Ovary (tissue), 3 donors: ENCODE results near the gene OR52I1.

Source experiments
- EP300 ChIP-seq: sonication (generic); formaldehyde crosslinking; IDR thresholded peaks from one replicate; pipeline ENCODE4 v1.6.1; 2017; ENCODE audit warnings: antibody characterized with exemption
- TF ChIP-seq, protein P1 (sequence below), 3 donors: fragments of 450-650 bp in 2 of 3; fragments of 200-600 bp in 1 of 3; IDR thresholded peaks; one replicate each; pipeline versions ENCODE4 v1.5.1 to v1.8.0; 2016 to 2022; ENCODE audit warnings: antibody characterized with exemption in 3 of 3, mild to moderate bottlenecking in 1 of 3
- donor health status: DM: no; HTN: no; CAD: no.

DNA sequence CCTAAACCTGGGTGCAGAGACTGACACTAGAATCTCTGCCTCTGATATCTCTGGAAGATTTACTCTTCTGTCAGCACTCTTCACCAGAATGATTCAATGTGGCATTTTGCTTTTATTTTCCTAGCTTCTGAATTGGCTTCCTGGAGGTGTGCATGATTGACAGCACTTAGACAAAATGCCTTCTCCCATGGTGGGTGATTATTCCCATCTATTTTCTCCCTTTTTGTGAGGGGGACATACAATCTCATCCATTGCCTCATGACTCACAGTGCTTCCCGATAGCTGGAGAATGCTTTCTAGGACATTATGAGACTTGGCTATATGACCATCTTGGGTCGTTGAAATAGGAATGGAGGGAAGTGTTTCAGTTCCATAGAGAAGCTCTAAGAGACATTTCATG, 18.1 kb downstream of the OR52I1 start:
- TF ChIP-seq, protein P1, sequence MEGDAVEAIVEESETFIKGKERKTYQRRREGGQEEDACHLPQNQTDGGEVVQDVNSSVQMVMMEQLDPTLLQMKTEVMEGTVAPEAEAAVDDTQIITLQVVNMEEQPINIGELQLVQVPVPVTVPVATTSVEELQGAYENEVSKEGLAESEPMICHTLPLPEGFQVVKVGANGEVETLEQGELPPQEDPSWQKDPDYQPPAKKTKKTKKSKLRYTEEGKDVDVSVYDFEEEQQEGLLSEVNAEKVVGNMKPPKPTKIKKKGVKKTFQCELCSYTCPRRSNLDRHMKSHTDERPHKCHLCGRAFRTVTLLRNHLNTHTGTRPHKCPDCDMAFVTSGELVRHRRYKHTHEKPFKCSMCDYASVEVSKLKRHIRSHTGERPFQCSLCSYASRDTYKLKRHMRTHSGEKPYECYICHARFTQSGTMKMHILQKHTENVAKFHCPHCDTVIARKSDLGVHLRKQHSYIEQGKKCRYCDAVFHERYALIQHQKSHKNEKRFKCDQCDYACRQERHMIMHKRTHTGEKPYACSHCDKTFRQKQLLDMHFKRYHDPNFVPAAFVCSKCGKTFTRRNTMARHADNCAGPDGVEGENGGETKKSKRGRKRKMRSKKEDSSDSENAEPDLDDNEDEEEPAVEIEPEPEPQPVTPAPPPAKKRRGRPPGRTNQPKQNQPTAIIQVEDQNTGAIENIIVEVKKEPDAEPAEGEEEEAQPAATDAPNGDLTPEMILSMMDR (IDR thresholded peaks at IDR 0.05): no peak
- no peak for TF ChIP-seq EP300
